ENCODE results near the gene NFYA. TPM values are rescaled to one million over a fixed set of nuclear protein-coding genes. Genes with fewer than 3 reads are reported as not detected.

NFYA gene
- total and polyA plus RNA-seq, 9 of the 15 experiments (the other 6 are each of a cell fraction or from before 2014, with no cell fraction given) = 7.3 to 37.1 (median 21.8) TPM

- no peak for TF ChIP-seq GTF3C2 (IDR thresholded peaks at IDR 0.05; ENCODE audit: borderline replicate concordance, extremely low read depth, insufficient read length)
- TF ChIP-seq MTA3 (IDR thresholded peaks at IDR 0.05; ENCODE audit: borderline replicate concordance) = 0 out of 2 replicates have a peak, but pooled peaks have one; percentile 86
- TF ChIP-seq ZMIZ1 (IDR thresholded peaks at IDR 0.05; ENCODE audit: low read depth in 2 of 2, low read length in 2 of 2) = no peak
- TF ChIP-seq MEF2A (IDR thresholded peaks at IDR 0.05; ENCODE audit: control insufficient read depth, low read depth, low read length) = no peak
- TF ChIP-seq ESRRA (IDR thresholded peaks at IDR 0.05; ENCODE audit: borderline replicate concordance, low read depth) = peak; percentile 21; the same call in 1 of the 2 replicates
- TF ChIP-seq SMAD1 (IDR thresholded peaks at IDR 0.05; ENCODE audit: low read depth, low read length, partially characterized antibody) = peak; percentile 40
- no peak for TF ChIP-seq ASH1L (IDR thresholded peaks at IDR 0.05; ENCODE audit: borderline replicate concordance, low read depth, partially characterized antibody)
- no peak for TF ChIP-seq RFX5 (IDR thresholded peaks at IDR 0.05; ENCODE audit: low read depth, low read length)
- TF ChIP-seq CTBP1 (IDR thresholded peaks at IDR 0.05; ENCODE audit: borderline replicate concordance) = 0 out of 2 replicates have a peak, but pooled peaks have one; percentile 44
- no peak; the same call in 1 of the 2 replicates for TF ChIP-seq HBP1 (CRISPR knock-in tag; IDR thresholded peaks at IDR 0.05)
- peak; percentile 36 to 68 for TF ChIP-seq AFF1 (IDR thresholded peaks at IDR 0.05; ENCODE audit: low read depth in 1 of 2, partially characterized antibody in 2 of 2)
Observed at GRCh38 chr6:41071923-41072835, 595 bp upstream of the NFYA start, which contains the start of gene OARD1 (continued).

Measured in K562 (cell line).